Small intestine (tissue), 16 donors: ENCODE data around the gene LGR5. TPM values are rescaled to one million over a fixed set of nuclear protein-coding genes. Genes with fewer than 3 reads are reported as not detected.

ENCODE experiments used
- DNase-seq, 2 donors: peaks; one replicate each; pipeline versions ENCODE4 v3.0.0 to v3.0.0-alpha.2; 2013
- FAIRE-seq: peaks from 2 replicates; lab custom pipeline; 2012; peaks lifted over from hg19 to GRCh38; lab: Jason Lieb, UNC
- H3K27ac ChIP-seq, 3 donors: one replicate each; pipeline ENCODE4 v1.5.1; 2013; ENCODE audit warnings: low read length in 2 of 3, mild to moderate bottlenecking in 2 of 3, control low read depth in 1 of 3, inconsistent platforms in 1 of 3, low read depth in 1 of 3, moderate library complexity in 1 of 3
- H3K27me3 ChIP-seq, 3 donors: one replicate each; pipeline ENCODE4 v1.6.1; 2013; ENCODE audit warnings: low read length in 3 of 3, inconsistent platforms in 1 of 3; ENCODE audit not compliant: control insufficient read depth in 3 of 3, insufficient read depth in 3 of 3
- H3K36me3 ChIP-seq, 3 donors: one replicate each; pipeline ENCODE4 v1.6.1; 2013; ENCODE audit warnings: low read length in 3 of 3, inconsistent platforms in 1 of 3, low read depth in 1 of 3, mild to moderate bottlenecking in 1 of 3, moderate library complexity in 1 of 3; ENCODE audit not compliant: control insufficient read depth in 3 of 3, insufficient read depth in 2 of 3
- H3K4me1 ChIP-seq, 3 donors: one replicate each; pipeline ENCODE4 v1.6.1; 2013; ENCODE audit warnings: low read length in 2 of 3, inconsistent platforms in 1 of 3, low read depth in 1 of 3, mild to moderate bottlenecking in 1 of 3, moderate library complexity in 1 of 3; ENCODE audit not compliant: control insufficient read depth in 3 of 3, insufficient read depth in 2 of 3
- H3K4me3 ChIP-seq, 3 donors: one replicate each; pipeline ENCODE4 v1.5.1; 2013; ENCODE audit warnings: low read length in 3 of 3, control low read depth in 1 of 3, inconsistent platforms in 1 of 3, low read depth in 1 of 3, mild to moderate bottlenecking in 1 of 3, moderate library complexity in 1 of 3
- H3K9me3 ChIP-seq, 2 donors: one replicate each; pipeline ENCODE4 v1.6.1; 2013; ENCODE audit warnings: low read depth in 1 of 2, low read length in 1 of 2; ENCODE audit not compliant: control insufficient read depth in 2 of 2, insufficient read depth in 1 of 2
- WGBS, 3 donors: extraction: QIAGEN DNeasy Blood & Tissue Kit; methylation state at CpG; one replicate each; pipeline ENCODE4 v1.1.7; 2013; 5-methylcytosine and 5-hydroxymethylcytosine counted together
- long read RNA-seq, 10 donors: transcript quantifications; one replicate each; lab custom pipeline, GENCODE V29; 2026
- polyA plus RNA-seq, 4 donors: library from polyadenylated mRNA; stranded (reverse) in 3 of 4; unstranded in 1 of 4; fragments of 200-250 nt in 3 of 4; fragments of 120-200 nt in 1 of 4; gene quantifications; one replicate each; pipeline versions ENCODE4 v1.2.1 to v1.2.3, GENCODE V29; 2013
- donor health status: healthy with polysubstance abuse.
- donor health status: control.
- donor health status: control.
- donor health status: Bipolar disorder and iron deficiency.
- donor health status: healthy.

LGR5 gene
- polyA plus RNA-seq = 10 to 100 TPM in 1 of 4 donors, 1 to 10 TPM in 1, under 1 TPM in 2; 0.22 to 90.6 (median 3.3) TPM
- long read RNA-seq, donor 1, full-length matches to known transcripts = 18 of 60 reads
- long read RNA-seq, donor 1, partial matches to known transcripts = 42 of 60 reads
- long read RNA-seq, donor 1, other reads (novel, unspliced or antisense) = 0 of 60 reads
- long read RNA-seq, donor 2, full-length matches to known transcripts = 5 of 5 reads
- long read RNA-seq, donor 2, partial matches to known transcripts = 0 of 5 reads
- long read RNA-seq, donor 2, other reads (novel, unspliced or antisense) = 0 of 5 reads
- long read RNA-seq, donor 3, full-length matches to known transcripts = 3 of 20 reads
- long read RNA-seq, donor 3, partial matches to known transcripts = 17 of 20 reads
- long read RNA-seq, donor 3, other reads (novel, unspliced or antisense) = 0 of 20 reads
- long read RNA-seq, donor 4 = 0 reads
- long read RNA-seq, donor 5, partial matches to known transcripts = 5 of 5 reads
- long read RNA-seq, donor 5, other reads (novel, unspliced or antisense) = 0 of 5 reads
- long read RNA-seq, donor 6, full-length matches to known transcripts = 4 of 4 reads
- long read RNA-seq, donor 6, partial matches to known transcripts = 0 of 4 reads
- long read RNA-seq, donor 6, other reads (novel, unspliced or antisense) = 0 of 4 reads
- long read RNA-seq, donor 7 = 0 reads
- long read RNA-seq, donor 8, full-length matches to known transcripts = 1 of 1 reads
- long read RNA-seq, donor 8, partial matches to known transcripts = 0 of 1 reads
- long read RNA-seq, donor 8, other reads (novel, unspliced or antisense) = 0 of 1 reads
- long read RNA-seq, donor 9, full-length matches to known transcripts = 1 of 1 reads
- long read RNA-seq, donor 9, partial matches to known transcripts = 0 of 1 reads
- long read RNA-seq, donor 9, other reads (novel, unspliced or antisense) = 0 of 1 reads
- long read RNA-seq, donor 10, full-length matches to known transcripts = 11 of 24 reads
- long read RNA-seq, donor 10, partial matches to known transcripts = 13 of 24 reads
- long read RNA-seq, donor 10, other reads (novel, unspliced or antisense) = 0 of 24 reads

- DNase-seq (peak; percentile 24 to 84), FAIRE-seq (no peak)
- Histone ChIP-seq H3K4me3 (peak within 1 kb of the TSS in 2 of 3 donors; percentile 35 to 63), H3K27me3 (peaks cover 0 to 29% (median 23%) of the 10 kb centered on the region in 3 donors), H3K27ac (peak within 1 kb of the TSS in 1 of 3 donors; percentile 66), H3K36me3 (peaks cover 0 to 3% (median 0%) of the 10 kb centered on the region in 3 donors), H3K9me3 (peaks cover 4 to 17% of the 10 kb centered on the region in 2 donors), H3K4me1 (peaks cover 0 to 9% (median 0%) of the 10 kb centered on the region in 3 donors)
- WGBS, 3 donors = 1% methylated on average over 56 to 65 of the region's 65 CpGs
Measured at GRCh38 chr12:71439613-71440344, at the start of gene LGR5. Gene LGR5, plus strand, starts transcription at chr12:71439798. Its CDS starts 283 bp downstream, at chr12:71440081.

GRCh38 chr12:71392521-71393145 lies 47.0 kb upstream of the LGR5 start:
- Histone ChIP-seq H3K4me1 (no peaks in the 10 kb centered on the region), H3K27me3 (no peaks in the 10 kb centered on the region), H3K36me3 (no peaks in the 10 kb centered on the region), H3K4me3 (no peak overlapping the region), H3K27ac (no peak overlapping the region), H3K9me3 (peaks cover 0 to 5% of the 10 kb centered on the region in 2 donors)
- FAIRE-seq (no peak), DNase-seq (peak; percentile 73 to 74)
- WGBS, 3 donors = 13 to 39% (median 26%) methylated on average over 10 of the region's 10 CpGs

GRCh38 chr12:71393625-71394024 lies 46.0 kb upstream of the LGR5 start:
- Histone ChIP-seq H3K27me3 (no peaks in the 10 kb centered on the region), H3K36me3 (no peaks in the 10 kb centered on the region), H3K9me3 (peaks cover 0 to 4% of the 10 kb centered on the region in 2 donors), H3K4me3 (no peak overlapping the region), H3K27ac (no peak overlapping the region), H3K4me1 (no peaks in the 10 kb centered on the region)
- WGBS, 3 donors = 39 to 60% (median 54%) methylated on average over 4 of the region's 4 CpGs
- no peak for DNase-seq
- no peak for FAIRE-seq

GRCh38 chr12:71397433-71397954 lies 42.1 kb upstream of the LGR5 start:
- H3K9me3 ChIP-seq = no peaks in the 10 kb centered on the region
- H3K4me1 ChIP-seq = no peaks in the 10 kb centered on the region
- H3K36me3 ChIP-seq = no peaks in the 10 kb centered on the region
- 82 to 97% (median 88%) methylated on average over 1 of the region's 1 CpG for WGBS, 3 donors
- no peaks in the 10 kb centered on the region for H3K27me3 ChIP-seq
- FAIRE-seq = no peak
- peak in 1 of 2 donors; percentile 4 for DNase-seq
- H3K27ac ChIP-seq = no peak overlapping the region
- H3K4me3 ChIP-seq = no peak overlapping the region

GRCh38 chr12:71399197-71399596 lies 40.4 kb upstream of the LGR5 start:
- Histone ChIP-seq H3K27me3 (no peaks in the 10 kb centered on the region), H3K27ac (no peak overlapping the region), H3K4me1 (no peaks in the 10 kb centered on the region), H3K4me3 (no peak overlapping the region), H3K9me3 (no peaks in the 10 kb centered on the region), H3K36me3 (no peaks in the 10 kb centered on the region)
- DNase-seq (no peak), FAIRE-seq (no peak)
- WGBS, 3 donors = 34 to 56% (median 43%) methylated on average over 2 of the region's 2 CpGs

- DNase-seq = no peak
- Histone ChIP-seq H3K4me1 (no peaks in the 10 kb centered on the region), H3K36me3 (no peaks in the 10 kb centered on the region), H3K27ac (no peak overlapping the region), H3K4me3 (no peak overlapping the region), H3K9me3 (no peaks in the 10 kb centered on the region), H3K27me3 (no peaks in the 10 kb centered on the region)
- 74 to 94% (median 80%) methylated on average over 2 of the region's 2 CpGs for WGBS, 3 donors
- FAIRE-seq = no peak
Measured at GRCh38 chr12:71400481-71400880, 39.1 kb upstream of the LGR5 start.

GRCh38 chr12:71405884-71406283 lies 33.7 kb upstream of the LGR5 start:
- H3K9me3 ChIP-seq = peaks cover 0 to 12% of the 10 kb centered on the region in 2 donors
- DNase-seq (no peak), FAIRE-seq (no peak)
- H3K4me3 ChIP-seq = no peak overlapping the region
- no peaks in the 10 kb centered on the region for H3K27me3 ChIP-seq
- no peak overlapping the region for H3K27ac ChIP-seq
- no peaks in the 10 kb centered on the region for H3K4me1 ChIP-seq
- H3K36me3 ChIP-seq = no peaks in the 10 kb centered on the region
- 79 to 88% (median 86%) methylated on average over 1 of the region's 1 CpG for WGBS, 3 donors
